CD4-positive, CD25-positive, alpha-beta regulatory T cell (primary cell): Measurements from ENCODE around the gene VWA2. TPM values are rescaled to one million over a fixed set of nuclear protein-coding genes. Genes with fewer than 3 reads are reported as not detected.

Source experiments
- ATAC-seq, 2 donors: fragments of 150-1000 bp; cut with Tn5 transposase; one replicate each; pipeline ENCODE4 v1.10.0; 2021; ENCODE audit warnings: low read depth in 2 of 2, moderate number of reproducible peaks in 2 of 2, moderate library complexity in 1 of 2
- DNase-seq, 3 donors: peaks; one replicate each; pipeline versions ENCODE4 v3.0.0 to v3.0.0-alpha.2; 2012 to 2022; ENCODE audit warnings: mixed read lengths in 1 of 3
- H3K27ac ChIP-seq: one replicate; pipeline ENCODE4 v1.7.0; 2013; ENCODE audit warnings: mild to moderate bottlenecking, low read length; ENCODE audit not compliant: insufficient read depth, poor library complexity, severe bottlenecking
- H3K27me3 ChIP-seq: one replicate; pipeline ENCODE4 v1.7.0; 2013; ENCODE audit warnings: low read length; ENCODE audit not compliant: control insufficient read depth, insufficient read depth
- H3K36me3 ChIP-seq: one replicate; pipeline ENCODE4 v1.7.0; 2013; ENCODE audit warnings: mild to moderate bottlenecking, low read length, moderate library complexity; ENCODE audit not compliant: control insufficient read depth, insufficient read depth
- H3K4me1 ChIP-seq: 2 replicates; pipeline ENCODE4 v1.7.0; 2013; ENCODE audit warnings: mild to moderate bottlenecking, low read length; ENCODE audit not compliant: insufficient read depth, control insufficient read depth, poor library complexity, severe bottlenecking
- H3K4me3 ChIP-seq: one replicate; pipeline ENCODE4 v1.7.0; 2013; ENCODE audit warnings: low read depth, mild to moderate bottlenecking, low read length, moderate library complexity
- H3K9me3 ChIP-seq, 2 experiments: 1 replicate in 1 of 2; 2 replicates in 1 of 2; pipeline ENCODE4 v1.7.0; 2013; ENCODE audit warnings: low read length in 2 of 2, mild to moderate bottlenecking in 1 of 2, moderate library complexity in 1 of 2; ENCODE audit not compliant: control insufficient read depth in 2 of 2
- H3K27ac Mint-ChIP-seq, 3 donors: one replicate each; pipeline ENCODE4 v1.8.0; 2020 to 2022; ENCODE audit warnings: mild to moderate bottlenecking in 3 of 3, mixed read lengths in 3 of 3, moderate library complexity in 2 of 3
- H3K27me3 Mint-ChIP-seq: one replicate; pipeline ENCODE4 v1.8.0; 2022; ENCODE audit warnings: mild to moderate bottlenecking, mixed read lengths
- H3K36me3 Mint-ChIP-seq: one replicate; pipeline ENCODE4 v1.8.0; 2020; ENCODE audit warnings: mixed read lengths
- H3K4me1 Mint-ChIP-seq, 4 donors: one replicate each; pipeline ENCODE4 v1.8.0; 2020 to 2022; ENCODE audit warnings: mixed read lengths in 4 of 4, mild to moderate bottlenecking in 1 of 4
- H3K4me3 Mint-ChIP-seq, 4 donors: one replicate each; pipeline ENCODE4 v1.8.0; 2020 to 2022; ENCODE audit warnings: mild to moderate bottlenecking in 4 of 4, mixed read lengths in 4 of 4, moderate library complexity in 3 of 4
- H3K9me3 Mint-ChIP-seq, 7 donors: one replicate each; pipeline ENCODE4 v1.8.0; 2020 to 2022; ENCODE audit warnings: mixed read lengths in 7 of 7, mild to moderate bottlenecking in 3 of 7, moderate library complexity in 2 of 7
- polyA plus RNA-seq, 4 donors: library from polyadenylated mRNA; unstranded; fragments of 300-500 nt; fragmentation: Illumina TruSeq; gene quantifications; one replicate each; pipeline ENCODE4 v1.2.3, GENCODE V29; 2021
- total RNA-seq: library from RNA; stranded (reverse); gene quantifications from one replicate; pipeline ENCODE4 v1.2.3, GENCODE V29; 2022

VWA2 gene
- total and polyA plus RNA-seq, 5 donors from 2014 or later: 0.12 TPM; not detected in 4

DNA sequence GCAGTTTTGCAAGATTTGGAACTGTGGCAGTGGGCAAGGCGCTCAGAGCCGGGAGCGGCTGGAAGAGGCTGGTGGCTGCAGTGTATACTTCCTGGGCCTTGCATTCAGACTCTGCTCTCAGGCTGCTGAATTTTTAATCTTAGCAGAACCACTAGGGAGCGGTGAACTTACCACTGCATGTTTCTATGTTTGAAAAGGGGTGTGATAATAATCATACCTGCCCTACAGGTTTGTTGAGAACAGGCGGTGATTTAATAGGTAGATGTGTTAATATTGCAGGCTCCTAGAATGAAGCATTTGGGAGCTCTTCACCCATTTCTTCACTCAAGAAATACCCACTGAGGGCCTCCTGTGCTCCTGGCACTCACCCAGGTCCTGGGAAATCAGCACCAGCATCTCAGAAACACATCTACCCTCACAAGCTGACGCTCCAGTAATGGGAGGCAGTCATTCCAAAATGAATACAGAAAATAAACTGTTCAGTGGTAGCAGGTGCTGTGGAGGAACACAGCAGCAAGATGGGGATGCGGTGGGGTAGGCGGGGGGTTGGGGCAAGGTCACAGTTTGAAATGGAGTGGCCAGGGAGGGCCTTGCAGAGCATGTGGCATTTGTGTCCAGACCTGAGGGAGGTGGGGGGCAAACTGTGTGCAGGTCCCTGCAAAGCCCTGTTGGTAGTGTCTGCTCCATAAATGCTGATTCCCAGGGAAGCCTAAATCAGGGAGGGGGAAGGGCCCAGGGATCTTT lies 41.0 kb downstream of the VWA2 start:
- peaks cover 8% of the 10 kb centered on the region for H3K27me3 Mint-ChIP-seq
- H3K4me3 Mint-ChIP-seq: no peak overlapping the region
- ATAC-seq (no peak), DNase-seq (no peak)
- Histone ChIP-seq H3K4me1 (no peaks in the 10 kb centered on the region), H3K27ac (no peak overlapping the region), H3K27me3 (no peaks in the 10 kb centered on the region), H3K4me3 (no peak overlapping the region), H3K36me3 (no peaks in the 10 kb centered on the region), H3K9me3 (no peaks in the 10 kb centered on the region)
- H3K9me3 Mint-ChIP-seq: no peaks in the 10 kb centered on the region
- no peaks in the 10 kb centered on the region for H3K4me1 Mint-ChIP-seq
- H3K36me3 Mint-ChIP-seq: no peaks in the 10 kb centered on the region
- no peak overlapping the region for H3K27ac Mint-ChIP-seq

DNA sequence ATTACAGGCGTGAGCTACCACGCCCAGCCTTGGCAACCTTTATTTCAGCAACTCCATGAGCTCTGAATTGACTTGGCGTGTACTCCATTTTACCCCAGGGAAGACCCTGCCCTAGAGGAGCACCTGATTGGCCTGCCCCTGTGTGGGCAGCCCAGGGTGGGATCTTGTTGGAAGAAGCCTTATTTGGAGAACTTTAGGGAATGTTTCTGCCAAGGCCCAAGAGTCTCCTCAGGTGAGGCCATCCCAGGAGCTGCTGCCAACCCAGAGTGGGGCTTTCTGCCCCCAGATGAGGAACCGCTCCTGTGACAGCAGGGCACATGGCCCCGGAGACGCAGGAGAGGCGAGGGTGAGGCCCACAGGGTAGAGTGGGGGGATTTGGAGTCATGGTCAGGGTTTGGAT lies 42.0 kb downstream of the VWA2 start:
- H3K27ac ChIP-seq: no peak overlapping the region
- ATAC-seq: no peak
- no peaks in the 10 kb centered on the region for H3K9me3 ChIP-seq
- H3K27me3 ChIP-seq: no peaks in the 10 kb centered on the region
- H3K4me1 Mint-ChIP-seq: no peaks in the 10 kb centered on the region
- H3K4me1 ChIP-seq: no peaks in the 10 kb centered on the region
- H3K4me3 ChIP-seq: no peak overlapping the region
- no peaks in the 10 kb centered on the region for H3K36me3 Mint-ChIP-seq
- H3K27me3 Mint-ChIP-seq: peaks cover 8% of the 10 kb centered on the region
- no peak for DNase-seq
- no peaks in the 10 kb centered on the region for H3K36me3 ChIP-seq
- H3K27ac Mint-ChIP-seq: no peak overlapping the region
- H3K9me3 Mint-ChIP-seq: no peaks in the 10 kb centered on the region
- H3K4me3 Mint-ChIP-seq: no peak overlapping the region

DNA sequence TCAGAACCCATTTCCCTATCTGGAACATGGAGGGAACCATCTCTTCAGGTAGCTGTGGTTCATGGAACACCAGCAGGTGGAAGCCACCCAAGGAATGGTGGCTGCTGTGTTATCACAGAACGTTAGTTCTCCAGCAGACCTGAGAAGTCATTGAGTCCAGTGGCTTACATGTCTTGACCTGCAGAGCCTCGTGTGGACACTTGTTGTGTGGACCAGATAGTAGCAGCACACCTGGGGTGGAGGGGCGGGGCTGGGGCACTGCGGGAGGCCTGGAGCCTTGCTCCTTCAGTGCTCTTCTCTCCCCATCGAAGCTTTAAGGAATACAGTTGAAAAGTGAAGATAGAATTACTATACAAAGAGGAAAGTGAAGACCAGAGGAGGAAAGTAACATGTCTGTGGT lies 42.4 kb downstream of the VWA2 start:
- Histone ChIP-seq H3K36me3 (no peaks in the 10 kb centered on the region), H3K27ac (no peak overlapping the region), H3K27me3 (no peaks in the 10 kb centered on the region), H3K4me1 (no peaks in the 10 kb centered on the region), H3K4me3 (no peak overlapping the region), H3K9me3 (no peaks in the 10 kb centered on the region)
- H3K27ac Mint-ChIP-seq: no peak overlapping the region
- H3K9me3 Mint-ChIP-seq: no peaks in the 10 kb centered on the region
- DNase-seq: no peak
- H3K36me3 Mint-ChIP-seq: no peaks in the 10 kb centered on the region
- H3K4me1 Mint-ChIP-seq: no peaks in the 10 kb centered on the region
- no peak overlapping the region for H3K4me3 Mint-ChIP-seq
- H3K27me3 Mint-ChIP-seq: peaks cover 8% of the 10 kb centered on the region
- ATAC-seq: no peak

DNA sequence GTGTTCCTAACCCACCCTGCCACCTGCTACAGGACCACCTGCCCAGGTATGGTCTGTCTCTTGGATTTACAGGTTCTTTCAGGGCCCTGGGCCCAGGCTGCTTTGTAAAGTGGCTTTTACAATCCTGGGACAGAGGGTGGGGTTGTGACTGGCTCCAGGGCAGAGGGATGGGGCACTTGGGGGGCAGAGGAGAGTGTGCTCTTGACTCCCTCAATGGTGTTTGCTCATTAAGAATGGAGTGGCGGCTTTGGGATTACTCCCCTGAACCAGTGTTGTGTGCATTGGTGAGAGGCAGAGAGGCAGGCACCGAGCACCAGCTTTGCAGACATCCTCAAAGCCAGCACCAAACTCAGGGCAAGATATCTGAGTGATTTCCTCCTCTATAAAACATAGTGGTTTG lies 43.5 kb downstream of the VWA2 start:
- Mint-ChIP-seq H3K9me3 (no peaks in the 10 kb centered on the region), H3K27ac (no peak overlapping the region), H3K36me3 (no peaks in the 10 kb centered on the region), H3K4me3 (no peak overlapping the region), H3K27me3 (peaks cover 11% of the 10 kb centered on the region), H3K4me1 (no peaks in the 10 kb centered on the region)
- DNase-seq (no peak), ATAC-seq (no peak)
- H3K27ac ChIP-seq: no peak overlapping the region
- H3K9me3 ChIP-seq: no peaks in the 10 kb centered on the region
- no peaks in the 10 kb centered on the region for H3K36me3 ChIP-seq
- H3K27me3 ChIP-seq: no peaks in the 10 kb centered on the region
- H3K4me1 ChIP-seq: no peaks in the 10 kb centered on the region
- no peak overlapping the region for H3K4me3 ChIP-seq

DNA sequence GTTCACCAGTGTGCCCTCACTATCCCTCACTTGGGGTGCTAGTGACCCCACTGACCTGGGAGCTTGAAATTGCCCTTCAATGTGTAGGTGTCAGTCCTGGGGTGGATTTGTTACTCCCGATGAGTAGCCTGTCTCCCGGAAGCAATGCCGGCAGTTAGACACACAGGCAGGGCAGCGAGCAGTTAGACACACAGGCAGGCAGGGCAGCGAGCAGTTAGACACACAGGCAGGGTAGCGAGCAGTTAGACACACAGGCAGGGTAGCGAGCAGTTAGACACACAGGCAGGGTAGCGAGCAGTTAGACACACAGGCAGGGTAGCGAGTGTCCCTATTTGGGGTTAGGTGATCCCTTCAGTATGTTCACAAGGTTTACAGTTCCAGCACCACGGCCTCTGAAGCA lies 44.0 kb downstream of the VWA2 start:
- Mint-ChIP-seq H3K9me3 (no peaks in the 10 kb centered on the region), H3K4me1 (no peaks in the 10 kb centered on the region), H3K4me3 (no peak overlapping the region), H3K27ac (peak overlapping the region in 1 of 3 donors; percentile 66), H3K36me3 (no peaks in the 10 kb centered on the region), H3K27me3 (peaks cover 11% of the 10 kb centered on the region)
- no peaks in the 10 kb centered on the region for H3K27me3 ChIP-seq
- no peaks in the 10 kb centered on the region for H3K9me3 ChIP-seq
- no peaks in the 10 kb centered on the region for H3K36me3 ChIP-seq
- ATAC-seq: no peak
- no peak overlapping the region for H3K4me3 ChIP-seq
- no peaks in the 10 kb centered on the region for H3K4me1 ChIP-seq
- no peak for DNase-seq
- no peak overlapping the region for H3K27ac ChIP-seq

DNA sequence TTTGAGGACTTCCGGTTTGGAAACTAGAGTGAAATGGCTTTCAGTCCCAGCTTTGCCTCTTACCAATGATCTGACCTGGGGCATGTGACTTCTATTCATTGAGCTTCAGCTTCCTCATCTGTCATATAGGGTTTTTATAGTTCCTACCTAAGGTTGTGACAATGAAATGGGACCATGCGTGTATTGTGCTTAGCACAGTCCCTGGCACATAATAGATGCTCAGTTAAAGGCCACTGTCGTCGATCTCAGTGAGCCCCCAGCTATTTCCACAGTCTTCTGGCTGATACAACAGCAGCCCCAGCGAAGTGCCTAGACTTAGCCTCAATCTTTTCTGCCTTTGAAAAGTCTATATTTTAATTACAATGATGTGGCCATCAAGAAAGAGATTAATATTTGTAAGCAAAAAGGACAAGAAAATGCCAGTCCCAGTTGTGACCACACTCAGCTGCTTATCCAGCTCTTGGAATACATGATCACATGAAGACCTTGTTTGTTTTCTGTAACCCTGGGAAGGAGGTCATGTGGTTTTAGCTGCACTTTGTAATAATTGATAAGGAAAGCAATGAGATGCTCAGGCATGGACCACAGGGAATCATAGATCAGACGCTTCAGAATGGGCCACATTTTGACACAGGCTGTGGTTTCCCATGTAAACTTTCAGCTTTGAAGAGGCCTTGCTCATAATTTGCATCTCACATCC lies 44.6 kb downstream of the VWA2 start:
- peaks cover 11% of the 10 kb centered on the region for H3K27me3 Mint-ChIP-seq
- H3K27ac Mint-ChIP-seq: peak overlapping the region in 1 of 3 donors; percentile 46
- no peak for DNase-seq

DNA sequence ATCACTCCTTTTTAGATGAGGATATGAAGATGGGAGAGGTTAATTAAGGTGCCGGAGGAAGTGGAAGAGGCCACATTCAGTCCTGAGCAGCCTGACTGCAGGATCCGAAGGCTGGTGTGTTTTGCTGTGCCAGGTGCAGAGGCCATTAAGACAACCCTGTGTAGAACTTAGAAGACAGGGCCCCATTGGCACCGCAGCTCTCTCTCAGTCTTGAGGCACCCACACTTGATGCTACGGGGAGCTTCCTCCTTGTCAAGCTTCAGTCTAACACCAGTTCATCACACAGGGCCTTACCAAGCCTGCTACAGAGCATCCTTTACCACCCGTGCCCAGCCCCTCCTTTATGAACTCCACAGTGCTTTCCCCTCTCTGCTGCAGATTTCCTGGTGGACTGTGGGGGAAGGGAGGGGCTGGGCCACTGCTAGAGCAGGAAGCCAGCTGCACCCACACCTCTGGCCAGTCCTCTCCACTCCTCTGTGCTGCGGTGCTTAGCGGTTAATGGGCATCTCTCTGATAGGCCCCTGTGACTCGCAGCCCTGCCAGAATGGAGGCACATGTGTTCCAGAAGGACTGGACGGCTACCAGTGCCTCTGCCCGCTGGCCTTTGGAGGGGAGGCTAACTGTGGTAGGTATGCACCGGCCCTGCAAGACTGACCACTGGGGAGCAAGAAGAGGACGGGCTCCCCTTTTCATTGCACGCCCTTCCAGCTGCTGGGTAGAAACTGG lies 45.5 kb downstream of the VWA2 start:
- ATAC-seq: no peak

More for the DNA sequence above, 44.6 kb downstream of the VWA2 start:
- H3K9me3 ChIP-seq: no peaks in the 10 kb centered on the region
- H3K9me3 Mint-ChIP-seq: no peaks in the 10 kb centered on the region
- no peak for ATAC-seq
- no peaks in the 10 kb centered on the region for H3K27me3 ChIP-seq
- H3K4me1 Mint-ChIP-seq: no peaks in the 10 kb centered on the region
- peak overlapping the region in 1 of 4 donors; percentile 24 for H3K4me3 Mint-ChIP-seq
- no peaks in the 10 kb centered on the region for H3K36me3 ChIP-seq
- H3K4me3 ChIP-seq: no peak overlapping the region
- H3K36me3 Mint-ChIP-seq: no peaks in the 10 kb centered on the region
- no peak overlapping the region for H3K27ac ChIP-seq
- H3K4me1 ChIP-seq: no peaks in the 10 kb centered on the region

More for the DNA sequence above, 45.5 kb downstream of the VWA2 start:
- no peaks in the 10 kb centered on the region for H3K4me1 Mint-ChIP-seq
- no peaks in the 10 kb centered on the region for H3K36me3 Mint-ChIP-seq
- Histone ChIP-seq H3K36me3 (no peaks in the 10 kb centered on the region), H3K27me3 (no peaks in the 10 kb centered on the region), H3K4me3 (no peak overlapping the region), H3K27ac (no peak overlapping the region), H3K4me1 (no peaks in the 10 kb centered on the region), H3K9me3 (no peaks in the 10 kb centered on the region)
- H3K4me3 Mint-ChIP-seq: peak overlapping the region in 1 of 4 donors; percentile 24
- no peak for DNase-seq
- H3K27ac Mint-ChIP-seq: peak overlapping the region in 1 of 3 donors; percentile 56
- H3K27me3 Mint-ChIP-seq: peaks cover 8% of the 10 kb centered on the region
- H3K9me3 Mint-ChIP-seq: no peaks in the 10 kb centered on the region
